HG03196 (cell line): ENCODE measurements around the gene SLC13A1.

Experiments used
- ATAC-seq: cut with Tn5 transposase; IDR thresholded peaks from one replicate; pipeline ENCODE4 v1.9.1; 2021; ENCODE audit not compliant: unreplicated experiment

SLC13A1 gene

GRCh38 chr7:123198111-123198510, 1.7 kb downstream of the SLC13A1 start:
- no peak for ATAC-seq

- no peak for ATAC-seq
These were observed 6.5 kb downstream of the SLC13A1 start for GRCh38 chr7:123193235-123193634.

- ATAC-seq, result no peak
These were observed 8.6 kb downstream of the SLC13A1 start for GRCh38 chr7:123191132-123191531.

- ATAC-seq, result peak; percentile 95
These were observed 9.5 kb downstream of the SLC13A1 start for GRCh38 chr7:123190109-123190831.

GRCh38 chr7:123185756-123186155, 14.0 kb downstream of the SLC13A1 start:
- no peak for ATAC-seq

GRCh38 chr7:123184271-123184670, 15.5 kb downstream of the SLC13A1 start:
- no peak for ATAC-seq

- ATAC-seq, result no peak
These were observed 16.3 kb downstream of the SLC13A1 start for GRCh38 chr7:123183431-123183830.

- ATAC-seq, result no peak
These were observed 22.3 kb downstream of the SLC13A1 start for GRCh38 chr7:123177442-123177841.

- no peak for ATAC-seq
These were observed 29.2 kb downstream of the SLC13A1 start for GRCh38 chr7:123170333-123171246.

GRCh38 chr7:123169065-123169464, 30.7 kb downstream of the SLC13A1 start:
- ATAC-seq, result no peak

GRCh38 chr7:123157606-123158005, 42.2 kb downstream of the SLC13A1 start:
- ATAC-seq, result no peak

- no peak for ATAC-seq
These were observed 44.2 kb downstream of the SLC13A1 start for GRCh38 chr7:123155571-123155970.

GRCh38 chr7:123154231-123154860, 45.4 kb downstream of the SLC13A1 start:
- peak; percentile 96 for ATAC-seq

GRCh38 chr7:123151443-123151842, 48.3 kb downstream of the SLC13A1 start:
- ATAC-seq, result no peak

GRCh38 chr7:123148813-123149212, 51.0 kb downstream of the SLC13A1 start:
- ATAC-seq, result no peak

- no peak for ATAC-seq
These were observed 56.3 kb downstream of the SLC13A1 start for GRCh38 chr7:123143252-123144006.

- ATAC-seq, result no peak
These were observed 59.2 kb downstream of the SLC13A1 start for GRCh38 chr7:123140561-123140960.

GRCh38 chr7:123135960-123136359, 63.8 kb downstream of the SLC13A1 start:
- ATAC-seq, result no peak

- no peak for ATAC-seq
These were observed 65.8 kb downstream of the SLC13A1 start for GRCh38 chr7:123133924-123134323.

- no peak for ATAC-seq
These were observed 67.8 kb downstream of the SLC13A1 start for GRCh38 chr7:123131961-123132360.

- no peak for ATAC-seq
These were observed 68.2 kb downstream of the SLC13A1 start for GRCh38 chr7:123131556-123131955.
